Measurements from ENCODE around the gene BHMT2. TPM values are rescaled to one million over a fixed set of nuclear protein-coding genes. Genes with fewer than 3 reads are reported as not detected.

BHMT2 gene
- total and polyA plus RNA-seq, 10 of the 15 experiments (the other 5 are each of a cell fraction or from before 2014, with no cell fraction given) = not detected

- 34% methylated on average over 4 of the region's 4 CpGs for WGBS (ENCODE audit: insufficient coverage, insufficient replicate concordance, low lambda C conversion rate, missing lambda C conversion rate)
- ChIA-PET CTCF (interaction anchor here (1.0 to 1.5 kb wide), 3 partner anchors 13 to 99 kb away, joined by 3 to 4 read pairs (median 3); no protein-coding TSS in a partner anchor), RAD21 (ENCODE audit: unreplicated experiment) (interaction anchor here (1.1 kb wide), 1 partner anchor 13 kb away, joined by 3 read pairs; no protein-coding TSS in a partner anchor), POLR2A (no interaction called here), SMC1A (ENCODE audit: uncharacterized antibody, unreplicated experiment) (interaction anchor here (1.0 to 1.2 kb wide), 2 partner anchors 12 to 94 kb away, joined by 3 to 4 read pairs; no protein-coding TSS in a partner anchor)
- DNase-seq (ENCODE audit: low read depth, low spot score) = no peak
- Histone ChIP-seq H3K27me3 (replicated peaks in 1 of 2; ENCODE audit: control insufficient read depth in 2 of 2, insufficient read depth in 2 of 2, low read length in 1 of 2) (no peaks in the 10 kb centered on the region; a peak in 1 of 4 replicates), H3K4me1 (ENCODE audit: control insufficient read depth, insufficient read depth, low read length) (no peaks in the 10 kb centered on the region), H4K20me1 (ENCODE audit: control insufficient read depth, insufficient read depth) (no peaks in the 10 kb centered on the region), H3K9ac (ENCODE audit: control insufficient read depth, insufficient read depth, low read length) (no peak overlapping the region), H3K36me3 (ENCODE audit: control insufficient read depth in 2 of 2, insufficient read depth in 2 of 2, low read length in 1 of 2) (no peaks in the 10 kb centered on the region), H3K4me2 (ENCODE audit: control insufficient read depth, insufficient read depth) (no peak overlapping the region), H3K79me2 (ENCODE audit: control insufficient read depth, insufficient read depth, low read length) (no peaks in the 10 kb centered on the region), H3K4me3 (no peak overlapping the region), H3K9me3 (replicated peaks; ENCODE audit: control insufficient read depth, insufficient read depth, low read length) (no peaks in the 10 kb centered on the region), H2AFZ (ENCODE audit: control insufficient read depth, low read depth, low read length) (no peak overlapping the region), H3K27ac (ENCODE audit: control insufficient read depth, insufficient read depth) (no peak overlapping the region)
- TF ChIP-seq FOS (IDR thresholded peaks at IDR 0.05; ENCODE audit: borderline replicate concordance, extremely low read depth, insufficient read length) (no peak), EZH2 (IDR thresholded peaks at IDR 0.05; ENCODE audit: borderline replicate concordance, control insufficient read depth, low read depth, low read length) (no peak), ZNF622 (IDR thresholded peaks at IDR 0.05) (no peak), KDM1A (IDR thresholded peaks at IDR 0.05; ENCODE audit: borderline replicate concordance) (no peak), NR2C2 (IDR thresholded peaks at IDR 0.05; ENCODE audit: borderline replicate concordance, control insufficient read depth, insufficient read length, low read depth) (no peak), E2F8 (IDR thresholded peaks at IDR 0.05; ENCODE audit: low read depth, partially characterized antibody) (no peak), ZBTB33 (IDR thresholded peaks at IDR 0.05) (no peak), ZBTB40 (IDR thresholded peaks at IDR 0.05; ENCODE audit: borderline replicate concordance) (no peak), IKZF2 (IDR thresholded peaks at IDR 0.05) (no peak), ASH2L (IDR thresholded peaks at IDR 0.05; ENCODE audit: borderline replicate concordance, low read depth) (no peak), BCL3 (IDR thresholded peaks at IDR 0.05; ENCODE audit: borderline replicate concordance, insufficient read depth, low read depth, low read length, poor library complexity, severe bottlenecking) (no peak), SUPT20H (IDR thresholded peaks at IDR 0.05; ENCODE audit: borderline replicate concordance, control insufficient read depth, low read depth, low read length) (no peak)
- intact Hi-C loops (cut with micrococcal nuclease; ENCODE audit: unreplicated experiment) (no loop called here), in situ Hi-C loops (cut with MboI) (no loop called here)
- no peak for ATAC-seq
- no peak for FAIRE-seq
- BruUV-seq (replicated peaks) = no TSS peak
Observed at GRCh38 chr5:79119486-79119885, 49.9 kb downstream of the BHMT2 start.

Data from GM12878 (cell line).